HG02870 (cell line): ENCODE results near the gene POLD1.

Source experiments
- ATAC-seq: cut with Tn5 transposase; IDR thresholded peaks from one replicate; pipeline ENCODE4 v1.9.1; 2021; ENCODE audit warnings: mild to moderate bottlenecking, moderate library complexity; ENCODE audit not compliant: unreplicated experiment

The POLD1 gene

GRCh38 chr19:50417111-50418081 is 33.2 kb downstream of the POLD1 start:
- no peak for ATAC-seq

- no peak for ATAC-seq
Observed at GRCh38 chr19:50418176-50419021, 34.3 kb downstream of the POLD1 start, which contains the start of gene SPIB. TSS of gene SPIB (plus strand) at chr19:50418938. CDS start at chr19:50418963, 25 bp downstream.

GRCh38 chr19:50419022-50419579 is 35.0 kb downstream of the POLD1 start:
- ATAC-seq = no peak

GRCh38 chr19:50419580-50420035 is 35.5 kb downstream of the POLD1 start:
- no peak for ATAC-seq

GRCh38 chr19:50420127-50420526 is 36.0 kb downstream of the POLD1 start:
- no peak for ATAC-seq

- no peak for ATAC-seq
Observed at GRCh38 chr19:50420808-50421207, 36.7 kb downstream of the POLD1 start.

GRCh38 chr19:50422397-50423278 is 38.5 kb downstream of the POLD1 start:
- ATAC-seq = no peak

GRCh38 chr19:50423279-50424113 is 39.3 kb downstream of the POLD1 start:
- ATAC-seq = no peak

- ATAC-seq = no peak
Observed at GRCh38 chr19:50425581-50425980, 41.4 kb downstream of the POLD1 start.

GRCh38 chr19:50427318-50427925 is 43.3 kb downstream of the POLD1 start:
- ATAC-seq = no peak

- ATAC-seq = no peak
Observed at GRCh38 chr19:50427997-50428425, 43.9 kb downstream of the POLD1 start.

- ATAC-seq = no peak
Observed at GRCh38 chr19:50428772-50429463, 44.8 kb downstream of the POLD1 start.

- ATAC-seq = no peak
Observed at GRCh38 chr19:50430888-50431342, 46.8 kb downstream of the POLD1 start.

- peak; percentile 81 for ATAC-seq
Observed at GRCh38 chr19:50431343-50432220, 47.4 kb downstream of the POLD1 start.

GRCh38 chr19:50432221-50433028 is 48.3 kb downstream of the POLD1 start, which contains the start of gene MYBPC2:
TSS of gene MYBPC2 (plus strand) at chr19:50432892. CDS start at chr19:50432954, 62 bp downstream.
- ATAC-seq = no peak
